ENCODE results near the gene FAM50B. TPM values are rescaled to one million over a fixed set of nuclear protein-coding genes. Genes with fewer than 3 reads are reported as not detected.

The FAM50B gene
- total and polyA plus RNA-seq, 9 donors: 8.1 to 23.0 (median 15.6) TPM

- 80 to 86% (median 85%) methylated on average over 15 of the region's 15 CpGs for WGBS, 3 donors
- Histone ChIP-seq H3K36me3 (no peaks in the 10 kb centered on the region), H3K4me1 (ENCODE audit: insufficient read depth) (no peaks in the 10 kb centered on the region), H3K27me3 (no peaks in the 10 kb centered on the region), H3K9me3 (no peaks in the 10 kb centered on the region), H3K27ac (no peak overlapping the region), H3K4me3 (no peak overlapping the region)
- TF ChIP-seq EP300 (IDR thresholded peaks at IDR 0.05) (no peak), POLR2A (IDR thresholded peaks at IDR 0.05) (no peak), CTCF (IDR thresholded peaks at IDR 0.05) (no peak)
- no peak for DNase-seq
- intact Hi-C loops (cut with DNase I): no loop called here
Observed at GRCh38 chr6:3888153-3888957, 39.2 kb downstream of the FAM50B start.

- DNase-seq: no peak
- H3K9me3 ChIP-seq: no peaks in the 10 kb centered on the region
- 85 to 87% (median 86%) methylated on average over 9 of the region's 9 CpGs for WGBS, 3 donors
- H3K27me3 ChIP-seq: no peaks in the 10 kb centered on the region
- H3K27ac ChIP-seq: no peak overlapping the region
- H3K36me3 ChIP-seq: no peaks in the 10 kb centered on the region
- H3K4me1 ChIP-seq (ENCODE audit: insufficient read depth): no peaks in the 10 kb centered on the region
- H3K4me3 ChIP-seq: no peak overlapping the region
- TF ChIP-seq EP300 (IDR thresholded peaks at IDR 0.05): no peak
- no peak for TF ChIP-seq CTCF (IDR thresholded peaks at IDR 0.05)
- TF ChIP-seq POLR2A (IDR thresholded peaks at IDR 0.05): no peak
- intact Hi-C loops (cut with DNase I): no loop called here
Observed at GRCh38 chr6:3890047-3890446, 40.9 kb downstream of the FAM50B start.

- no peak for DNase-seq
- Histone ChIP-seq H3K4me3 (no peak overlapping the region), H3K36me3 (no peaks in the 10 kb centered on the region), H3K9me3 (no peaks in the 10 kb centered on the region), H3K27ac (no peak overlapping the region), H3K27me3 (no peaks in the 10 kb centered on the region), H3K4me1 (ENCODE audit: insufficient read depth) (no peaks in the 10 kb centered on the region)
- intact Hi-C loops (cut with DNase I): no loop called here
- WGBS, 3 donors: 86 to 87% (median 86%) methylated on average over 3 of the region's 3 CpGs
- no peak for TF ChIP-seq POLR2A (IDR thresholded peaks at IDR 0.05)
- no peak for TF ChIP-seq EP300 (IDR thresholded peaks at IDR 0.05)
Observed at GRCh38 chr6:3891883-3892282, 42.7 kb downstream of the FAM50B start.

- intact Hi-C loops (cut with DNase I): no loop called here
Observed at GRCh38 chr6:3892603-3893002, 43.4 kb downstream of the FAM50B start.

More at GRCh38 chr6:3892603-3893002, 43.4 kb downstream of the FAM50B start:
- TF ChIP-seq CTCF (IDR thresholded peaks at IDR 0.05) (no peak), POLR2A (IDR thresholded peaks at IDR 0.05) (no peak), EP300 (IDR thresholded peaks at IDR 0.05) (no peak)
- Histone ChIP-seq H3K27me3 (no peaks in the 10 kb centered on the region), H3K27ac (no peak overlapping the region), H3K9me3 (no peaks in the 10 kb centered on the region), H3K4me1 (ENCODE audit: insufficient read depth) (no peaks in the 10 kb centered on the region), H3K36me3 (no peaks in the 10 kb centered on the region), H3K4me3 (no peak overlapping the region)
- 76 to 81% (median 78%) methylated on average over 6 of the region's 6 CpGs for WGBS, 3 donors
- DNase-seq: no peak
